Sigmoid colon (tissue), 4 donors: ENCODE results near the gene NNMT.

Source experiments
- EP300 ChIP-seq, 4 donors: sonication (generic); formaldehyde crosslinking; IDR thresholded peaks; one replicate each; pipeline ENCODE4 v1.6.1; 2017; ENCODE audit warnings: antibody characterized with exemption in 4 of 4
- POLR2A ChIP-seq, 2 donors: fragments of 450-650 bp; IDR thresholded peaks; one replicate each; pipeline ENCODE4 v1.6.1; 2016; ENCODE audit warnings: antibody characterized with exemption in 2 of 2, mild to moderate bottlenecking in 2 of 2, moderate library complexity in 2 of 2
- POLR2AphosphoS5 ChIP-seq, 4 donors: sonication (generic); formaldehyde crosslinking; IDR thresholded peaks; one replicate each; pipeline ENCODE4 v1.6.1; 2017; ENCODE audit warnings: antibody characterized with exemption in 4 of 4
- TF ChIP-seq, protein P1 (sequence below), 4 experiments: fragments of 450-650 bp in 3 of 4; fragments of 200-600 bp in 1 of 4; IDR thresholded peaks; one replicate each; pipeline ENCODE4 v1.5.1; 2016 to 2019; ENCODE audit warnings: antibody characterized with exemption in 4 of 4, mild to moderate bottlenecking in 3 of 4, moderate library complexity in 2 of 4

DNA sequence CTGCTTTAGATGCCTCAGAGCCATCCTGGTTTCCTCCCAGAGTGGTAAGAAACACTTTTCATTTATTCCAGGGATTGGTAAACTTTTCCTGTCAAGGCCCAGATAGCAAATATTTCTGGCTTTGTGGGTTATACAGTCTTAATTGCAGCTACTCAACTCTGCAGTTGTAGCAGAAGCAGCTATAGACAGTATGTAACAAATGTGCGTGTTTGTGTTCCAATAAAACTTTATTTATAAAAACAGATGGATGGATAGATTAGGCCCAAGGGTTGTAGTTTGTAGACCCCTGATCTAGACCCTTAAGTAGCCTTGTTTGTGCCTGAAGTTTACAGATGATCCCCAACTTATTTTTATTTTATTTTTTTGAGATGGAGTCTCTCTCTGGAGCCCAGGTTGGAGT is 17.9 kb downstream of the NNMT start:
- TF ChIP-seq, protein P1, sequence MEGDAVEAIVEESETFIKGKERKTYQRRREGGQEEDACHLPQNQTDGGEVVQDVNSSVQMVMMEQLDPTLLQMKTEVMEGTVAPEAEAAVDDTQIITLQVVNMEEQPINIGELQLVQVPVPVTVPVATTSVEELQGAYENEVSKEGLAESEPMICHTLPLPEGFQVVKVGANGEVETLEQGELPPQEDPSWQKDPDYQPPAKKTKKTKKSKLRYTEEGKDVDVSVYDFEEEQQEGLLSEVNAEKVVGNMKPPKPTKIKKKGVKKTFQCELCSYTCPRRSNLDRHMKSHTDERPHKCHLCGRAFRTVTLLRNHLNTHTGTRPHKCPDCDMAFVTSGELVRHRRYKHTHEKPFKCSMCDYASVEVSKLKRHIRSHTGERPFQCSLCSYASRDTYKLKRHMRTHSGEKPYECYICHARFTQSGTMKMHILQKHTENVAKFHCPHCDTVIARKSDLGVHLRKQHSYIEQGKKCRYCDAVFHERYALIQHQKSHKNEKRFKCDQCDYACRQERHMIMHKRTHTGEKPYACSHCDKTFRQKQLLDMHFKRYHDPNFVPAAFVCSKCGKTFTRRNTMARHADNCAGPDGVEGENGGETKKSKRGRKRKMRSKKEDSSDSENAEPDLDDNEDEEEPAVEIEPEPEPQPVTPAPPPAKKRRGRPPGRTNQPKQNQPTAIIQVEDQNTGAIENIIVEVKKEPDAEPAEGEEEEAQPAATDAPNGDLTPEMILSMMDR (IDR thresholded peaks at IDR 0.05): no peak
- TF ChIP-seq POLR2AphosphoS5 (IDR thresholded peaks at IDR 0.05) (no peak), EP300 (IDR thresholded peaks at IDR 0.05) (no peak), POLR2A (IDR thresholded peaks at IDR 0.05) (no peak)
